IPS-NIHi7 (cell line): ENCODE data around the gene RBFOX2.

Experiments
- DNase-seq: peaks from one replicate; pipeline ENCODE4 v3.0.0; 2012; ENCODE audit warnings: mixed read lengths; ENCODE audit errors: extremely low spot score

RBFOX2 gene

GRCh38 chr22:35866651-35867050 is 162.0 kb downstream of the RBFOX2 start:
- DNase-seq, result peak; percentile 26

DNA sequence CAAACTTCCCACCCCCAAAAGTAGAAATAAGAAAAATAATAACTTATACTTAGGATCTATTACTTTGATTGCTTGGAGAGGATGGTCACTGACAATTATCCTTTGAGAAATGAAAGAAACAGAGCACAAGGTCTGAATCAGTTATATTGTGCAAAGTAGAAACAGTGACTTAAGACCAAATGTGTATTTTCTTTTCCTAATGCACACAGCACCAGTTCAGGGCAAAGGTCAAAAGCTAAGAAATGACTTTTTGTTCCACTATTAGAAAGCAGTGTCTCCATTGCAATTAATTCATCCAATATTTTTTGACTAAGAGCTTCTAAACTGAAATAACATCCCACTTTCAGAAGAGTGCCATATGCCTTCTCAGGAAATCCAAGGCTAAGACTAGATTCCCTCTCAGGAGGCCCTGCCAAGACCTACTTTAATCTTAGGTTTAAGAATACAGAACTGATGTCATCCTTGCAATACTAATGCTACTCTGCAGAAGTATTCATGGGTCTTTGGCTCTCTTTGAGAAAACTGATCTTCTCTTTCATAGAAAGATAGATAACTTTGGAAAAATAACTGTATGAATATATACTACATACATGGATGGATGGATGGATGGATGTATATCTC is 164.0 kb downstream of the RBFOX2 start:
- no peak for DNase-seq

- no peak for DNase-seq
Measured at GRCh38 chr22:35863432-35863831, 165.2 kb downstream of the RBFOX2 start.

GRCh38 chr22:35862697-35863096 is 165.9 kb downstream of the RBFOX2 start:
- DNase-seq, result no peak

DNA sequence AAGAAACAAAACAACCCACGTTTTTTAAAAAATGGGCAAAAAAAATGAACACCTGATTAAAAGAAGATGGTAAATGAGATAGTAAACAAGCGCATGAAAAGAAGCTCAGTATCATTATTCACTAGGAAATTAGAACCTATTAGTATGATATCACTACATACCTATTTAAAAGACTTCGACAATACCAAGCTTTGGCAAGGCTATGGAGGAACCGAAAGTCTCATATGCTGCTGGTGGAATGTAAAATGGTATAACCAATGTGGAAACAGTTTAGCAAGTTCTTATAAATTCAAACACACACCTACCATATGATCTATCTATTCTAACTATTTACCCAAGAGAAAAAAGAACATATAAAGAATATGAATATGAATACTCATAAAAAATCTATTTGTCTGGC is 167.2 kb downstream of the RBFOX2 start:
- DNase-seq, result no peak

- DNase-seq, result no peak
Measured at GRCh38 chr22:35860837-35861236, 167.8 kb downstream of the RBFOX2 start.

DNA sequence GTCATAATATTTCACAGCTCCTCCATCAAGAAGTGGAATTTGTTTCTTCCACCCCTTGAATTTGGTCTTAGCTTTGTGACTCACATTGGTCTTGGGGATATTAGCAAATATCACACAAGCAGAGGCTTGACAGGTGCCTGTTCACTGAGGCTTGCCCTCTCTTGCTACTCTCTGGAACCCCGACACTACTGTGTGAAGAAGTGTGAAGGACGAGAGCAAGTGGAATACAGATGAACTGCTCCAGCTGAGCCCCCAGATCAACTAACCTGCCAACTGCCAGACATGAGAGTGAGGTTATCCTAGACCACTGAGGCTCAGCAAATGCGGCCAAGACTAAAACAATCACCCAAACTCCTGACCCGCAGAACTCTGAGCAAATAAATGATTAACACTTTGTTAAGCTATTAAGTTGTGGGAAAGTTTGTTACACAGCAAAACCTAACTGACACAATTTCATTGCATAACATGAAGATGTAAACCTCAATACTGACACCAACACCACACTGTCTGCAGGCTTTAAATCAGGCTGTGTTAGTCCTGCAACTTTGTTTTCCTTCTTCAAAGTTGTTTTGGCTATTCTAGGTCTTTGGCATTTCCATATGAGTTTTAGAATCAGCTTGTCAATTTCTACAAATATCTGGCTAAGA is 168.4 kb downstream of the RBFOX2 start:
- no peak for DNase-seq

DNA sequence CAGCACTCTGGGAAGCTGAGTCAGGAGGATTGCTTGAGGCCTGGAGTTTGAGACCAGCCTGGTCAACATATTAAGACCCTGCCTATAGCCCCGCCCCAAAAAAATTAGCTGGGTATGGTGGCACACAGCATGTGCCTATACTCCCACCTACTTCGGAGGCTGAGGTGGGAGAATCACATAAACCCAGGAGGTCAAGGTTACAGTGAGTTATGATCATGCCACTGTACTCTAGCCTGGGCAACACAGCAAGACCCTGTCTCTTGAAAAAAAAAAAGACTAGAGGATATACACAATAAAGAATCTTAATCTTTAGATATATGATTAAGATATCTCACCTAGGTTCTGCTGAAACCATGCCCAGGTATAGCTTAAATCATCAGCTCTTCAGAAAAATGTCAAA is 174.3 kb downstream of the RBFOX2 start:
- DNase-seq, result no peak

- no peak for DNase-seq
Measured at GRCh38 chr22:35852076-35852475, 176.5 kb downstream of the RBFOX2 start.

- DNase-seq, result no peak
Measured at GRCh38 chr22:35850831-35851230, 177.8 kb downstream of the RBFOX2 start.

- DNase-seq, result no peak
Measured at GRCh38 chr22:35846804-35847203, 181.8 kb downstream of the RBFOX2 start.

GRCh38 chr22:35844886-35845285 is 183.7 kb downstream of the RBFOX2 start:
- no peak for DNase-seq

- peak; percentile 50 for DNase-seq
Measured at GRCh38 chr22:35842954-35843353, 185.7 kb downstream of the RBFOX2 start.

GRCh38 chr22:35842519-35842913 is 186.1 kb downstream of the RBFOX2 start:
- no peak for DNase-seq

GRCh38 chr22:35841907-35842518 is 186.6 kb downstream of the RBFOX2 start:
- no peak for DNase-seq

DNA sequence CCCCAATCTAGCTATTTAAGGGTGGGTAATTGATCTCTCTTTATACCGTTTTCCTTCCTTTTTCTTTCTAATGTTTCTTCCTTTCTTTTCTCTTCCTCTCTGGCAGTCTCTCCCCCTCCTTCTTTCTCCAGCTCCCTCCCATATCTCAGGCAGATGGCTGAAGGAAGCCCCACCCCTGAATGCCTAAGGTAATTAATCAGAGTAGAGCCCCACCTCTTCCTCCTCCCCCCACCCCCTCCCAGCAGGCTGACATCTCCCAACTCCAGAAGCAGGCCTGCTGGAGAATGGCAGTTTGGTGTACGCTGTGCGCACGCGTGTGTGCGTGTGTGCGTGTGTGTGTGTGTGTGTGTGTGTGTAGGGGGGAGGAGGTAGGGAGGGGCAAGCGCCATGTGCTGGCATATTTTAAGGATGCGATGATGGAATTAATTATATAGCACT is 188.3 kb downstream of the RBFOX2 start:
- DNase-seq, result peak; percentile 85

GRCh38 chr22:35839841-35840301 is 188.8 kb downstream of the RBFOX2 start:
- no peak for DNase-seq

DNA sequence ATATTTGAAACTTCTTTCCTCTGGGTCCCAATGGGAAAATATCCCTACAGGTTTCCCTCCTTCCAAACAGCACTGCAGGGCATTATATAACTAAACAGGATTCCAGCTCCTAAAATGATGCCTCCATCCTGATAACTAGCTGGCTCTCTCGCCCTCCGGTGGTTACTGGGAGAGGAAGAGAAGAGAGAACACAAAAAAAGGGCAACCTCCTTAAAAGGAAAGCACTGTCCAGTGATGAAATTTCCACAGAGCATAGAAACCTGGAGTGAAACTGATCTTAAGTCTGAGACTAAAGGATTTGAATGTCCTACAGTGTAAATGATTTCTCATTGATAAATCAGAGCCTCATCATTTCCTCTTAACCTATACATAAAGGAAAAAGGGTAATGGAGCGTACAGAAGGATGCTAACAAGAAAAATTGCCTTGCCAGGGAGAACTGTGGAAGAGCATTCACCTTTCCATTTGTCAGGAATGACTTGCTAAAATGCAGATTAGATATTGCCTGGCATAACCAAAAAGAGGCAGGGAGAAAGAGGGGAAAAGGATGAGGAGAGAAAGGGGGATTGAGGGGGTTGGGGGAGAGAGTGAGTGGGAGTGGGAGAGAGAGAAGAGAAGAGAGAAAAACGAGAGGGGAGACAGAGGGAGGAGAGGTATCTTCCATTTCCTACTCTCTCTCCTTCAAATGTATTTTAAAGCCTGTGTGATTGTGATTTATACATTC is 189.6 kb downstream of the RBFOX2 start:
- peak; percentile 23 for DNase-seq

DNA sequence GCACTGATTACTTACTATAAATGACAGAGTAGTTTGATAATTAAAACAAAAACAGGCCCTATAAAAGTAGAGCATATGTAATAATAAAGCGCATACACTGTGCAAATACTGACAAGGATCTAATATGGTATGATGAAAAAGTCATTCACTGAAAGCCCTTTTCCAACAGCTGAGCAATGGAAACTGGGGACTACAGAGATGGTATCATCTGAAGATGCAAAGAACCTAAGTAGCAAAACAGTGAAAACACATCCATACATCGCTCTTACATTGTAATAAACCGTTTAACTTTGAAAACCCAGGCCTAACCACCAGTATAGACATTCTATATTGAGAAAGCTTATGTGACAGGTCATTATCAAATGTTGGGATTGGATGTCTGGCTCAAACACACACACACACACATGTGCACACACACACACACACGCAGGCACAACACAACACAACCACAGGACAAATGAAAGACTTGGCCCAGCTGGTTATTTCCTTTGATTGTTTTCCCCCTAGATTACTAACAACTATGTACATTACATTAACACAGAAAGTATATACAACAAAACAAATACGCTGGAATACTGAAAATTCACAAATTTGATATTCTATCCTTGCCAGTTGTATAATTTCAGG is 191.4 kb downstream of the RBFOX2 start:
- DNase-seq, result no peak

DNA sequence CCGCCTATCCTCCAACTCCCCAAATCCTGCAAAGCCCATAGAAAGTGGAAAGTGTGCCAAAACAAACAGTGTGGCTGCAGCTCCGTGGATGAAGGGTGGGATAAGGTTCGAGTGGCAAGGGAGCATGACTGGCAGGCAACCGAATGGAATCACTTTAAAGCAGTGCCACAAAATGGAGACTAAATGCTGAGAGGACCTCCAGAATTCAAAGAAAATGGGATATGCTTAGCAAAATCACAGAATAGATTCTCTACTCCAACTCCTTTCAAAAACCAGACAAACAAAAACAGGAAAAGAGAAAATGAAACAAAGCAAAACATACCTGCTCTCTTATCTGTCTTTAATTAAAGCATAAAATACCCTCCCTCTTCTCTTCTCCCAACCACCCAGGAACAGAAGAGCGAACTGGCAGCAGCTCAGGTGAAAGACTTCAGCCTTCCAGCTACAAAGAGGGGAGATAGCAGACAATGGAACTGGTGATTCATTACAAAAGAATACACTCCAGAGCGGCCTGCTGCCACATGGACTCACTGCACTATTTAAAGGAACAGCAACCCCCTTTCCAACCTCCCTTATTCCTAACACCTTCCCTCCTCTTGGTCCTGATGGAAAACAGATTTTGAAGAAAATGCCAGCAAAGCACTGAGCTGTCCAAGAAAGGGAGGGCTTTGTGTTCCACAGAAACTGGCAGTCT is 192.5 kb downstream of the RBFOX2 start:
- DNase-seq, result peak; percentile 82

DNA sequence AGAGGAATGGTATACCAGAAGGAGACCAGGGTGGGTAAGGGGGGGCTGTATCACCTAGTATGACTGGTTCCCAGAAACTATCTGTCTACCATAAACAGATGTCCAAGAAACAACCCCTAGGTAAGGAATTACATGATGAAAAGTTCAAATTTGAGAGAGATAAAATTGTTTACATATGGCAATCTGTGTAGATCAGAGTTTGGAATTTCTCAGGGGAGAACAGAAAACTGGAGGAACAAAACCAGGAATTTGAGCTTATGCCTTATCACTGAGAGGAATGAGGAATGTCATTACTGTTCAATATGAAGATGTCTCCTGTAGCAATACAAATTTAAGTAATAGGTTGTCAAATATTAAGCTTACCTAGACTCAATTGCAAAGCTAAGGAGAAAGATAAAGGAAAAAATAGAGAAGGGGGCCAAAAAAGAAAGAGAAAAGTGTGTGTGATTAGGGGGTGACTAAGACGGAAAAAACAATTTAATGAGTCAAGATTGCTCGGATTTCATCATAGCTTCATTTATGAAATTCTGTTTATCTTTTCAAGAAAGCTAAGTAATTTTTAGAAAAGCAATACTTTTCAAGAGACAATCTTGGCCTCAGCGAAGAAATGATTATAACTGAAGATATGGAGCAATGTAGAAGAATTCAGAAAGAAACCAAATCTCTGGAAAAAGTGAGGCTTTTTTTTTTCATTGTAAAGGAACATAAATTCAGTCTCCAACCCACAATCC is 193.2 kb downstream of the RBFOX2 start:
- DNase-seq, result no peak
